H1 (cell line): ENCODE results near the gene ZFAND2B. TPM values are rescaled to one million over a fixed set of nuclear protein-coding genes. Genes with fewer than 3 reads are reported as not detected.

ENCODE experiments used
- CTCF ChIA-PET: fragments of 300-600 bp; sonication (Branson Sonifier 250); formaldehyde crosslinking; loops from one replicate; lab custom pipeline; 2021; ENCODE audit not compliant: partially characterized antibody; lab: Charles Lee
- POLR2A ChIA-PET: fragments of 300-600 bp; sonication (Branson Sonifier 250); formaldehyde crosslinking; loops from one replicate; lab custom pipeline; 2021; ENCODE audit warnings: inconsistent platforms; ENCODE audit not compliant: partially characterized antibody; lab: Charles Lee
- DNase-seq, 2 experiments: peaks; one replicate each; pipeline versions ENCODE4 v3.0.0 to v3.0.0-alpha.2; 2010 to 2022; ENCODE audit warnings: low spot score in 2 of 2, low read depth in 1 of 2, mixed read lengths in 1 of 2
- FAIRE-seq: peaks from 2 replicates; lab custom pipeline; 2011; peaks lifted over from hg19 to GRCh38; lab: Jason Lieb, UNC
- H2AFZ ChIP-seq: 2 replicates; pipeline ENCODE4 v1.8.1; 2012; ENCODE audit warnings: low read length, inconsistent platforms
- H2AK5ac ChIP-seq: 2 replicates; pipeline ENCODE4 v1.6.1; 2013; ENCODE audit warnings: low read depth, low read length
- H2BK120ac ChIP-seq: replicated peaks from 2 replicates; pipeline ENCODE3; 2013; ENCODE audit warnings: low read depth, low read length, inconsistent platforms
- H2BK12ac ChIP-seq: 2 replicates; pipeline ENCODE4 v1.6.1; 2013; ENCODE audit warnings: low read depth, low read length
- H2BK15ac ChIP-seq: 2 replicates; pipeline ENCODE4 v1.6.1; 2013; ENCODE audit warnings: low read length
- H2BK20ac ChIP-seq: 2 replicates; pipeline ENCODE4 v1.6.1; 2013; ENCODE audit warnings: low read length
- H2BK5ac ChIP-seq: 2 replicates; pipeline ENCODE4 v1.6.1; 2013; ENCODE audit warnings: low read depth, low read length
- H3K14ac ChIP-seq: 2 replicates; pipeline ENCODE4 v1.6.1; 2013; ENCODE audit warnings: inconsistent platforms; ENCODE audit not compliant: insufficient read length
- H3K18ac ChIP-seq: 2 replicates; pipeline ENCODE4 v1.6.1; 2013; ENCODE audit warnings: low read length; ENCODE audit errors: extremely low read depth
- H3K23ac ChIP-seq: 2 replicates; pipeline ENCODE4 v1.6.1; 2013; ENCODE audit warnings: inconsistent platforms; ENCODE audit not compliant: insufficient read length
- H3K23me2 ChIP-seq: 2 replicates; pipeline ENCODE4 v1.6.1; 2013; ENCODE audit warnings: low read depth, low read length
- H3K27ac ChIP-seq: 2 replicates; pipeline ENCODE4 v1.6.1; 2011; ENCODE audit warnings: low read depth, low read length, inconsistent platforms
- H3K27me3 ChIP-seq, 4 experiments: replicated peaks in 1 of 4; 1 replicate in 1 of 4; 2 replicates in 3 of 4; pipeline versions ENCODE4 v1.6.1 to v1.8.1; 2011 to 2013; ENCODE audit warnings: low read length in 3 of 4, mild to moderate bottlenecking in 3 of 4, inconsistent platforms in 2 of 4, mixed read lengths in 2 of 4, moderate library complexity in 1 of 4; ENCODE audit not compliant: control insufficient read depth in 3 of 4, insufficient read depth in 3 of 4; ENCODE audit errors: extremely low read depth in 1 of 4
- H3K36me3 ChIP-seq, 4 experiments: 2 replicates each; pipeline versions ENCODE4 v1.6.1 to v1.8.1; 2011 to 2013; ENCODE audit warnings: mild to moderate bottlenecking in 4 of 4, low read length in 3 of 4, moderate library complexity in 2 of 4, control low read depth in 1 of 4, inconsistent platforms in 1 of 4; ENCODE audit not compliant: insufficient read depth in 4 of 4, control insufficient read depth in 2 of 4
- H3K4ac ChIP-seq: replicated peaks from 2 replicates; pipeline ENCODE3; 2013; ENCODE audit warnings: low read length, low read depth, mixed read lengths, inconsistent platforms; ENCODE audit not compliant: insufficient read length
- H3K4me1 ChIP-seq, 4 experiments: replicated peaks in 1 of 4; 1 replicate in 1 of 4; 2 replicates in 3 of 4; pipeline versions ENCODE4 v1.6.1 to v1.8.1; 2011 to 2013; ENCODE audit warnings: low read length in 3 of 4, inconsistent platforms in 2 of 4, mixed read lengths in 1 of 4; ENCODE audit not compliant: insufficient read depth in 4 of 4, control insufficient read depth in 3 of 4
- H3K4me2 ChIP-seq, 2 experiments: 2 replicates each; pipeline versions ENCODE4 v1.6.1 to v1.8.1; 2011 to 2013; ENCODE audit warnings: low read depth in 2 of 2, low read length in 2 of 2, control low read depth in 1 of 2, inconsistent platforms in 1 of 2, mild to moderate bottlenecking in 1 of 2; ENCODE audit not compliant: insufficient read depth in 1 of 2
- H3K4me3 ChIP-seq, 4 experiments: fragments of 200-600, 300-600 bp in 1 of 4; sonication (generic), shearing (Covaris generic), sonication (Bioruptor Twin) in 1 of 4; 2 replicates each; pipeline versions ENCODE4 v1.5.1 to v1.8.1; 2011 to 2016; ENCODE audit warnings: low read length in 4 of 4, low read depth in 3 of 4, control low read depth in 2 of 4, inconsistent platforms in 2 of 4, mild to moderate bottlenecking in 2 of 4, mixed read lengths in 1 of 4, moderate library complexity in 1 of 4; ENCODE audit not compliant: insufficient read depth in 2 of 4; ENCODE audit errors: extremely low read depth in 1 of 4
- H3K56ac ChIP-seq: replicated peaks from 2 replicates; pipeline ENCODE3; 2013; ENCODE audit warnings: low read depth, mild to moderate bottlenecking, mixed read lengths, low read length, inconsistent platforms; ENCODE audit not compliant: insufficient read length
- H3K79me1 ChIP-seq: 2 replicates; pipeline ENCODE4 v1.6.1; 2013; ENCODE audit warnings: low read depth, low read length, control low read depth
- H3K79me2 ChIP-seq, 2 experiments: 2 replicates each; pipeline versions ENCODE4 v1.6.1 to v1.8.1; 2012 to 2013; ENCODE audit warnings: low read length in 2 of 2, mild to moderate bottlenecking in 2 of 2, inconsistent platforms in 1 of 2; ENCODE audit not compliant: insufficient read depth in 2 of 2, control insufficient read depth in 1 of 2
- H3K9ac ChIP-seq, 4 experiments: replicated peaks in 1 of 4; 1 replicate in 1 of 4; 2 replicates in 3 of 4; pipeline versions ENCODE4 v1.6.1 to v1.8.1; 2011 to 2013; ENCODE audit warnings: low read depth in 3 of 4, low read length in 3 of 4, control low read depth in 2 of 4, mild to moderate bottlenecking in 2 of 4, moderate library complexity in 2 of 4, inconsistent platforms in 1 of 4; ENCODE audit errors: extremely low read depth in 1 of 4
- H3K9me3 ChIP-seq, 2 experiments: 2 replicates each; pipeline versions ENCODE4 v1.6.1 to v1.8.1; 2012 to 2013; ENCODE audit warnings: mild to moderate bottlenecking in 2 of 2, moderate library complexity in 2 of 2, control low read depth in 1 of 2, inconsistent platforms in 1 of 2, low read depth in 1 of 2, low read length in 1 of 2, mixed read lengths in 1 of 2; ENCODE audit not compliant: insufficient read depth in 2 of 2
- H4K20me1 ChIP-seq, 2 experiments: replicated peaks in 1 of 2; 2 replicates each; pipeline versions ENCODE3 to v1.8.1; 2011 to 2013; ENCODE audit warnings: inconsistent platforms in 2 of 2, low read length in 2 of 2, mild to moderate bottlenecking in 1 of 2; ENCODE audit not compliant: insufficient read depth in 2 of 2, control insufficient read depth in 1 of 2
- H4K5ac ChIP-seq: 2 replicates; pipeline ENCODE4 v1.6.1; 2013; ENCODE audit warnings: low read length, low read depth, mixed read lengths, inconsistent platforms; ENCODE audit not compliant: insufficient read length
- H4K8ac ChIP-seq: 2 replicates; pipeline ENCODE4 v1.8.0; 2013; ENCODE audit warnings: mild to moderate bottlenecking, moderate library complexity, low read length, inconsistent platforms; ENCODE audit not compliant: insufficient read depth; ENCODE audit errors: extremely low read depth
- H4K91ac ChIP-seq: replicated peaks from 2 replicates; pipeline ENCODE3; 2013; ENCODE audit warnings: low read length, mixed read lengths, inconsistent platforms; ENCODE audit not compliant: insufficient read length
- CREB1 ChIP-seq: IDR thresholded peaks from 2 replicates; pipeline ENCODE4 v1.6.1; 2012; ENCODE audit warnings: inconsistent platforms
- KDM4A ChIP-seq: IDR thresholded peaks from one replicate; pipeline ENCODE4 v1.7.1; 2012; ENCODE audit warnings: low read depth, mild to moderate bottlenecking, moderate library complexity, low read length, inconsistent platforms; ENCODE audit not compliant: severe bottlenecking
- NANOG ChIP-seq: IDR thresholded peaks from 2 replicates; pipeline ENCODE4 v1.6.1; 2011; ENCODE audit warnings: low read length, low read depth, mild to moderate bottlenecking, inconsistent platforms; ENCODE audit not compliant: insufficient read depth, poor library complexity, severe bottlenecking
- PHF8 ChIP-seq: fragments of 200-600 bp; sonication (generic); conservative IDR thresholded peaks from 2 replicates; pipeline ENCODE4 v1.7.1; 2012; ENCODE audit warnings: low read depth, mild to moderate bottlenecking, inconsistent platforms, low read length, moderate library complexity
- POLR2AphosphoS5 ChIP-seq: IDR thresholded peaks from 2 replicates; pipeline ENCODE4 v1.6.1; 2011; ENCODE audit warnings: low read depth, low read length
- RBBP5 ChIP-seq: IDR thresholded peaks from 2 replicates; pipeline ENCODE4 v1.7.1; 2012; ENCODE audit warnings: low read depth, mild to moderate bottlenecking, inconsistent platforms, low read length, moderate library complexity, borderline replicate concordance
- SP1 ChIP-seq: IDR thresholded peaks from 2 replicates; pipeline ENCODE4 v1.6.1; 2011; ENCODE audit warnings: low read depth, low read length
- SP4 ChIP-seq: IDR thresholded peaks from 2 replicates; pipeline ENCODE4 v1.6.1; 2012; ENCODE audit warnings: low read length, inconsistent platforms
- TCF12 ChIP-seq: IDR thresholded peaks from 2 replicates; pipeline ENCODE4 v1.6.1; 2011; ENCODE audit warnings: low read depth, mild to moderate bottlenecking, low read length
- WGBS, 2 experiments: shearing (Covaris generic) in 1 of 2; methylation state at CpG; one replicate each; pipeline versions ENCODE4 v1.1.6 to v1.1.7; 2013 to 2015; ENCODE audit warnings: low lambda C conversion rate in 2 of 2, mixed read lengths in 2 of 2, inconsistent platforms in 1 of 2, low coverage in 1 of 2, missing lambda C conversion rate in 1 of 2; ENCODE audit not compliant: insufficient replicate concordance in 2 of 2, insufficient coverage in 1 of 2, insufficient read length in 1 of 2; ENCODE audit errors: extremely low coverage in 1 of 2, missing lambda C conversion rate in 1 of 2; 5-methylcytosine and 5-hydroxymethylcytosine counted together
- polyA plus RNA-seq, 7 experiments: library from polyadenylated mRNA; depleted of rRNA in 3 of 7; stranded (reverse) in 5 of 7; unstranded in 2 of 7; fragments of >200 nt in 5 of 7; fragments of 200-250 nt in 2 of 7; gene quantifications; 1 replicate in 5 of 7; 2 replicates in 1 of 7; 4 replicates in 1 of 7; pipeline versions ENCODE4 v1.2.1 to v1.2.3, GENCODE V29; 2011 to 2013; ENCODE audit warnings: missing spikeins in 2 of 7, mixed read lengths in 2 of 7
- total RNA-seq: library from RNA; stranded (reverse); fragmentation: NEBNext Ultra II Directional; extraction: Animal tissue kit (Norgen Biotek cat#: 25700); gene quantifications from 2 replicates; pipeline ENCODE4 v1.2.1, GENCODE V29; 2021

The ZFAND2B gene
- total and polyA plus RNA-seq, 2 of the 8 experiments (the other 6 are each of a cell fraction or from before 2014, with no cell fraction given) = 16.0 to 17.9 TPM

- peaks cover 0 to 9% (median 3%) of the 10 kb centered on the region in 4 experiments; a peak in 4 of 8 replicates for H3K36me3 ChIP-seq
- peaks cover 16 to 43% (median 36%) of the 10 kb centered on the region in 4 experiments for H3K27me3 ChIP-seq
- H3K23ac ChIP-seq = no peak within 1 kb of the TSS
- peak within 1 kb of the TSS; percentile 14; the same call in 1 of the 2 replicates for H2AFZ ChIP-seq
- H4K5ac ChIP-seq = no peak within 1 kb of the TSS
- no peak within 1 kb of the TSS for H4K91ac ChIP-seq
- peak within 1 kb of the TSS; percentile 88 for H4K8ac ChIP-seq
- peak within 1 kb of the TSS; percentile 46 to 64 (median 57) for H3K4me3 ChIP-seq
- no peak within 1 kb of the TSS for H2BK20ac ChIP-seq
- H3K18ac ChIP-seq = peak within 1 kb of the TSS; percentile 95
- peak within 1 kb of the TSS; percentile 44; the same call in 1 of the 2 replicates for H2BK5ac ChIP-seq
- POLR2A ChIA-PET = interaction anchor here (0.6 to 14.9 kb wide), 14 partner anchors 9 to 194 kb away, joined by 3 to 190 read pairs (median 6); partner anchors contain the start of genes ABCB6, ANKZF1, ATG9A and DNAJB2
- H3K79me2 ChIP-seq = no peaks in the 10 kb centered on the region
- peak within 1 kb of the TSS; percentile 85 to 92 for H3K4me2 ChIP-seq
- H3K27ac ChIP-seq = no peak within 1 kb of the TSS
- H3K14ac ChIP-seq = no peak within 1 kb of the TSS
- no peak within 1 kb of the TSS for H2BK120ac ChIP-seq
- H2BK15ac ChIP-seq = no peak within 1 kb of the TSS
- peaks cover 2% of the 10 kb centered on the region; the same call in 1 of the 2 replicates for H3K79me1 ChIP-seq
- H3K9ac ChIP-seq = peak within 1 kb of the TSS in 2 of 4 experiments; percentile 17 to 20; a peak in 3 of 7 replicates
- WGBS, 2 experiments = 2% methylated on average over 53 of the region's 76 CpGs; no CpG with 5 or more reads in 1 of the 2 experiments
- H2BK12ac ChIP-seq = peak within 1 kb of the TSS; percentile 80; the same call in 1 of the 2 replicates
- CTCF ChIA-PET = interaction anchor here (0.6 to 6.6 kb wide), 7 partner anchors 9 to 98 kb away, joined by 3 to 118 read pairs (median 5); partner anchors contain the start of genes DNAJB2, GLB1L and STK16
- H2AK5ac ChIP-seq = no peak within 1 kb of the TSS
- no peaks in the 10 kb centered on the region for H3K9me3 ChIP-seq
- peak within 1 kb of the TSS; percentile 71 for H3K4ac ChIP-seq
- H4K20me1 ChIP-seq = peaks cover 0 to 2% of the 10 kb centered on the region in 2 experiments
- peaks cover 5 to 12% (median 9%) of the 10 kb centered on the region in 4 experiments for H3K4me1 ChIP-seq
- FAIRE-seq (no peak), DNase-seq (peak in 1 of 2 experiments; percentile 89)
- no peak within 1 kb of the TSS for H3K56ac ChIP-seq
- peaks cover 17% of the 10 kb centered on the region for H3K23me2 ChIP-seq
- TF ChIP-seq RBBP5 (no peak), NANOG (no peak), SP4 (peak; percentile 79), CREB1 (no peak), POLR2AphosphoS5 (peak; percentile 62), KDM4A (peak; percentile 55), SP1 (peak; percentile 76), PHF8 (0 out of 2 replicates have a peak, but pooled peaks have one; percentile 30), TCF12 (peak; percentile 44; the same call in 1 of the 2 replicates)
Measured at GRCh38 chr2:219253753-219254589, 47.4 kb downstream of the ZFAND2B start, which contains the start of gene TUBA4A. TUBA4A (minus strand) TSS chr2:219253918; CDS start chr2:219253858, 60 bp downstream.
